H9 (cell line): ENCODE data around the gene SMARCE1. TPM values are rescaled to one million over a fixed set of nuclear protein-coding genes. Genes with fewer than 3 reads are reported as not detected.

Experiments used
- DNase-seq: peaks from one replicate; pipeline ENCODE4 v3.0.0-alpha.2; 2017
- H2AFZ ChIP-seq: one replicate; pipeline ENCODE4 v1.6.1; 2013; ENCODE audit warnings: mild to moderate bottlenecking, low read length, control low read depth, moderate library complexity
- H2AK5ac ChIP-seq: 2 replicates; pipeline ENCODE4 v1.6.1; 2013; ENCODE audit warnings: low read length, control low read depth, mixed read lengths; ENCODE audit not compliant: insufficient read length
- H2BK120ac ChIP-seq: one replicate; pipeline ENCODE4 v1.6.1; 2013; ENCODE audit warnings: low read depth, mild to moderate bottlenecking, low read length, control low read depth, inconsistent platforms; ENCODE audit not compliant: poor library complexity, severe bottlenecking
- H2BK12ac ChIP-seq: 2 replicates; pipeline ENCODE4 v1.6.1; 2013; ENCODE audit warnings: low read length, control low read depth, mixed read lengths, low read depth; ENCODE audit not compliant: insufficient read length
- H2BK15ac ChIP-seq: 2 replicates; pipeline ENCODE4 v1.6.1; 2013; ENCODE audit warnings: low read depth, low read length, control low read depth
- H2BK20ac ChIP-seq: one replicate; pipeline ENCODE4 v1.6.1; 2013; ENCODE audit warnings: low read depth, mild to moderate bottlenecking, low read length, control low read depth, inconsistent platforms; ENCODE audit not compliant: poor library complexity, severe bottlenecking
- H2BK5ac ChIP-seq: 2 replicates; pipeline ENCODE4 v1.6.1; 2013; ENCODE audit warnings: low read length, control low read depth, mixed read lengths; ENCODE audit not compliant: insufficient read length
- H3K14ac ChIP-seq: 2 replicates; pipeline ENCODE4 v1.6.1; 2013; ENCODE audit warnings: low read length, control low read depth; ENCODE audit not compliant: insufficient read depth
- H3K18ac ChIP-seq: 2 replicates; pipeline ENCODE4 v1.6.1; 2013; ENCODE audit warnings: low read depth, mild to moderate bottlenecking, mixed read lengths, low read length, control low read depth; ENCODE audit not compliant: insufficient read length
- H3K23ac ChIP-seq: 2 replicates; pipeline ENCODE4 v1.6.1; 2013; ENCODE audit warnings: low read length, control low read depth, mixed read lengths, low read depth; ENCODE audit not compliant: insufficient read length
- H3K23me2 ChIP-seq: 2 replicates; pipeline ENCODE4 v1.6.1; 2013; ENCODE audit warnings: low read depth, mild to moderate bottlenecking, mixed read lengths, low read length, control low read depth; ENCODE audit not compliant: insufficient read length, poor library complexity, severe bottlenecking
- H3K27ac ChIP-seq: 2 replicates; pipeline ENCODE4 v1.5.1; 2013; ENCODE audit warnings: low read length, control low read depth, mixed read lengths, low read depth; ENCODE audit not compliant: insufficient read length
- H3K27me3 ChIP-seq: 2 replicates; pipeline ENCODE4 v1.6.1; 2013; ENCODE audit warnings: low read length, control low read depth, inconsistent platforms; ENCODE audit not compliant: insufficient read depth
- H3K4ac ChIP-seq: 2 replicates; pipeline ENCODE4 v1.6.1; 2013; ENCODE audit warnings: low read depth, mild to moderate bottlenecking, control low read depth, inconsistent platforms, low read length, moderate library complexity
- H3K4me1 ChIP-seq: 2 replicates; pipeline ENCODE4 v1.6.1; 2013; ENCODE audit warnings: low read length, control low read depth, inconsistent platforms; ENCODE audit not compliant: insufficient read depth
- H3K4me2 ChIP-seq: 2 replicates; pipeline ENCODE4 v1.6.1; 2013; ENCODE audit warnings: low read length, control low read depth, mixed read lengths; ENCODE audit not compliant: insufficient read length, insufficient read depth
- H3K56ac ChIP-seq: 2 replicates; pipeline ENCODE4 v1.6.1; 2013; ENCODE audit warnings: low read depth, mild to moderate bottlenecking, mixed read lengths, low read length, control low read depth; ENCODE audit not compliant: insufficient read length
- H3K79me1 ChIP-seq: 2 replicates; pipeline ENCODE4 v1.6.1; 2013; ENCODE audit warnings: low read depth, mild to moderate bottlenecking, moderate library complexity, low read length, control low read depth, inconsistent platforms; ENCODE audit not compliant: insufficient read depth, poor library complexity, severe bottlenecking
- H3K79me2 ChIP-seq: 2 replicates; pipeline ENCODE4 v1.6.1; 2013; ENCODE audit warnings: low read length, control low read depth, inconsistent platforms; ENCODE audit not compliant: insufficient read depth
- H3K9ac ChIP-seq: 2 replicates; pipeline ENCODE4 v1.6.1; 2013; ENCODE audit warnings: low read length, control low read depth, mixed read lengths; ENCODE audit not compliant: insufficient read length; ENCODE audit errors: extremely low read depth
- H3K9me3 ChIP-seq: one replicate; pipeline ENCODE4 v1.6.1; 2013; ENCODE audit warnings: low read depth, low read length, inconsistent platforms; ENCODE audit not compliant: control insufficient read depth
- H3T11ph ChIP-seq: one replicate; pipeline ENCODE4 v1.6.1; 2013; ENCODE audit warnings: mild to moderate bottlenecking, low read length, control low read depth, inconsistent platforms
- H4K20me1 ChIP-seq: one replicate; pipeline ENCODE4 v1.6.1; 2013; ENCODE audit not compliant: control insufficient read depth, insufficient read length, insufficient read depth
- H4K5ac ChIP-seq: 2 replicates; pipeline ENCODE4 v1.6.1; 2013; ENCODE audit warnings: low read depth, mild to moderate bottlenecking, mixed read lengths, low read length, control low read depth; ENCODE audit not compliant: insufficient read length
- H4K8ac ChIP-seq: replicated peaks from 2 replicates; pipeline ENCODE4 v1.6.1; 2013; ENCODE audit warnings: low read length, control low read depth, mixed read lengths, low read depth; ENCODE audit not compliant: insufficient read length
- H4K91ac ChIP-seq: 2 replicates; pipeline ENCODE4 v1.6.1; 2013; ENCODE audit warnings: low read depth, mild to moderate bottlenecking, moderate library complexity, mixed read lengths, low read length, control low read depth; ENCODE audit not compliant: insufficient read length
- H3K27ac Mint-ChIP-seq, 3 experiments: 2 replicates in 2 of 3; 3 replicates in 1 of 3; pipeline ENCODE4 v1.8.0; 2020 to 2021; ENCODE audit warnings: mixed read lengths in 3 of 3, mild to moderate bottlenecking in 1 of 3, moderate library complexity in 1 of 3
- H3K27me3 Mint-ChIP-seq: 2 replicates; pipeline ENCODE4 v1.8.0; 2021; ENCODE audit warnings: low read depth, mild to moderate bottlenecking, moderate library complexity, mixed read lengths
- H3K36me3 Mint-ChIP-seq, 3 experiments: 2 replicates in 2 of 3; 3 replicates in 1 of 3; pipeline ENCODE4 v1.8.0; 2020 to 2021; ENCODE audit warnings: low read depth in 3 of 3, mixed read lengths in 3 of 3; ENCODE audit not compliant: insufficient read depth in 1 of 3
- H3K4me1 Mint-ChIP-seq, 2 experiments: 2 replicates each; pipeline ENCODE4 v1.8.0; 2020; ENCODE audit warnings: mixed read lengths in 2 of 2
- H3K4me3 Mint-ChIP-seq, 2 experiments: 2 replicates in 1 of 2; 3 replicates in 1 of 2; pipeline ENCODE4 v1.8.0; 2020 to 2021; ENCODE audit warnings: mild to moderate bottlenecking in 2 of 2, mixed read lengths in 2 of 2, moderate library complexity in 1 of 2
- H3K9me3 Mint-ChIP-seq, 2 experiments: 2 replicates in 1 of 2; 3 replicates in 1 of 2; pipeline ENCODE4 v1.8.0; 2020; ENCODE audit warnings: mild to moderate bottlenecking in 2 of 2, mixed read lengths in 2 of 2, moderate library complexity in 1 of 2
- WGBS: extraction: QIAGEN DNeasy Blood & Tissue Kit; methylation state at CpG from one replicate; pipeline ENCODE4 v1.1.7; 2013; ENCODE audit warnings: missing lambda C conversion rate, low lambda C conversion rate, mixed read lengths; ENCODE audit not compliant: insufficient read length; ENCODE audit errors: extremely low coverage; 5-methylcytosine and 5-hydroxymethylcytosine counted together
- long read RNA-seq: library from polyadenylated mRNA; unstranded; transcript quantifications from one replicate; pipeline ENCODE4 v2.0.0, GENCODE V29; 2020
- total RNA-seq: library from RNA; stranded (reverse); gene quantifications from 2 replicates; pipeline ENCODE4 v1.2.1, GENCODE V29; 2021
- TF ChIP-seq, protein P1 (sequence below): fragments of 200-600 bp; sonication (generic); conservative IDR thresholded peaks from 3 replicates; pipeline ENCODE4 v1.8.0; 2021; ENCODE audit warnings: antibody characterized with exemption, mild to moderate bottlenecking

Gene SMARCE1
- total RNA-seq = 122 and 126 TPM in 2 replicates
- long read RNA-seq, full-length matches to known transcripts = 403 of 468 reads
- long read RNA-seq, partial matches to known transcripts = 51 of 468 reads
- long read RNA-seq, other reads (novel, unspliced or antisense) = 14 of 468 reads

GRCh38 chr17:40647624-40648383 lies at the start of gene SMARCE1:
SMARCE1 (minus strand) TSS chr17:40647818; CDS start chr17:40645802, 2,016 bp downstream.
- Histone ChIP-seq H4K8ac (no peak within 1 kb of the TSS), H3K79me2 (peaks cover 7% of the 10 kb centered on the region; the same call in 1 of the 2 replicates), H2BK20ac (no peak within 1 kb of the TSS), H3K23ac (no peak within 1 kb of the TSS), H3K79me1 (peaks cover 2% of the 10 kb centered on the region), H2AFZ (no peak within 1 kb of the TSS), H3K9ac (peak within 1 kb of the TSS; percentile 90), H3K18ac (peak within 1 kb of the TSS; percentile 99), H3K14ac (peak within 1 kb of the TSS; percentile 99), H3K27ac (no peak within 1 kb of the TSS), H2BK120ac (peak within 1 kb of the TSS; percentile 92), H3K4me1 (no peaks in the 10 kb centered on the region), H2BK12ac (no peak within 1 kb of the TSS), H3K4ac (no peak within 1 kb of the TSS; the same call in 1 of the 2 replicates), H4K5ac (peak within 1 kb of the TSS; percentile 76), H3K9me3 (no peaks in the 10 kb centered on the region), H3K56ac (no peak within 1 kb of the TSS), H3K27me3 (no peaks in the 10 kb centered on the region), H4K91ac (no peak within 1 kb of the TSS), H2BK15ac (no peak within 1 kb of the TSS), H2BK5ac (peak within 1 kb of the TSS; percentile 22), H3T11ph (peak within 1 kb of the TSS; percentile 73), H3K4me2 (peak within 1 kb of the TSS; percentile 95), H3K23me2 (peaks cover 17% of the 10 kb centered on the region), H2AK5ac (no peak within 1 kb of the TSS), H4K20me1 (no peaks in the 10 kb centered on the region)
- Mint-ChIP-seq H3K27me3 (peaks cover 5% of the 10 kb centered on the region; the same call in 1 of the 2 replicates), H3K4me3 (peak within 1 kb of the TSS; percentile 85 to 95), H3K27ac (peak within 1 kb of the TSS; percentile 96 to 100 (median 99)), H3K9me3 (no peaks in the 10 kb centered on the region), H3K36me3 (peaks cover 9 to 27% (median 23%) of the 10 kb centered on the region in 3 experiments; a peak in 5 of 7 replicates), H3K4me1 (peaks cover 10 to 13% of the 10 kb centered on the region in 2 experiments)
- peak; percentile 81 for DNase-seq
- TF ChIP-seq, protein P1, sequence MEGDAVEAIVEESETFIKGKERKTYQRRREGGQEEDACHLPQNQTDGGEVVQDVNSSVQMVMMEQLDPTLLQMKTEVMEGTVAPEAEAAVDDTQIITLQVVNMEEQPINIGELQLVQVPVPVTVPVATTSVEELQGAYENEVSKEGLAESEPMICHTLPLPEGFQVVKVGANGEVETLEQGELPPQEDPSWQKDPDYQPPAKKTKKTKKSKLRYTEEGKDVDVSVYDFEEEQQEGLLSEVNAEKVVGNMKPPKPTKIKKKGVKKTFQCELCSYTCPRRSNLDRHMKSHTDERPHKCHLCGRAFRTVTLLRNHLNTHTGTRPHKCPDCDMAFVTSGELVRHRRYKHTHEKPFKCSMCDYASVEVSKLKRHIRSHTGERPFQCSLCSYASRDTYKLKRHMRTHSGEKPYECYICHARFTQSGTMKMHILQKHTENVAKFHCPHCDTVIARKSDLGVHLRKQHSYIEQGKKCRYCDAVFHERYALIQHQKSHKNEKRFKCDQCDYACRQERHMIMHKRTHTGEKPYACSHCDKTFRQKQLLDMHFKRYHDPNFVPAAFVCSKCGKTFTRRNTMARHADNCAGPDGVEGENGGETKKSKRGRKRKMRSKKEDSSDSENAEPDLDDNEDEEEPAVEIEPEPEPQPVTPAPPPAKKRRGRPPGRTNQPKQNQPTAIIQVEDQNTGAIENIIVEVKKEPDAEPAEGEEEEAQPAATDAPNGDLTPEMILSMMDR = no peak
- no CpG with 5 or more reads among the region's 64 CpGs for WGBS
